Right ventricle myocardium superior (tissue), 1 donor: ENCODE measurements around the gene LDB2. TPM values are rescaled to one million over a fixed set of nuclear protein-coding genes. Genes with fewer than 3 reads are reported as not detected.
A peak's percentile ranks its signal among the peaks of the same experiment; 100 is the strongest.

Source experiments
- ATAC-seq: fragments of 200-7000 bp; cut with Tn5 transposase; one replicate; pipeline ENCODE4 v1.9.1; 2020; ENCODE audit warnings: mild to moderate bottlenecking; ENCODE audit not compliant: poor library complexity
- DNase-seq: peaks from one replicate; pipeline ENCODE4 v3.0.0-alpha.2; 2020
- intact Hi-C: fragments of 100-400 bp; cut with DNase I; formaldehyde crosslinking; loops from one replicate; pipeline ENCODE4 v1.11.2; 2022
- total RNA-seq: library from RNA; stranded (reverse); fragmentation: NEBNext Ultra II Directional; extraction: Animal tissue kit (Norgen Biotek cat#: 25700); gene quantifications from one replicate; pipeline ENCODE4 v1.2.1, GENCODE V29; 2021
- donor health status: DM: no; HTN: yes; CAD: no; lungs with severe emphysema.

LDB2 gene
- total RNA-seq, 1 donor from 2014 or later: 18.5 TPM

GRCh38 chr4:16857425-16857824 lies 41.0 kb downstream of the LDB2 start:
- ATAC-seq (no peak), DNase-seq (no peak)
- intact Hi-C loops: no loop called here

DNA sequence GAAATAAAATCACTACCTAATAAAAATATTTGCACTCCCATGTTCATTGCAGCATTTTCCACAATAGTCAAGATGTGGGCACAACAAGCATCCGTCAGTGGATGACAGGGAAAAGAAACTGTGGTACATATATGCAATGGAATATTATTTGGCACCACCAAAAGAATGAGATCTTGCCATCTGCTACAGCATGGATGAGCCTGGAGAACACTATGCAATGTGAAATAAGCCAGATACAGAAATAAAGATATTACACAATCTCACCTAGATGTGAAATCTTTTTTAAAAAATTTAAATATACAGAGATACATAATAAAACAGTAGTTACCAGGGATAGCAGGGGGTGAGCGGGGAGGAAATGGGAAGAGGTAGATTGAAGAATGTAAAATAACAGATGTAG lies 44.8 kb downstream of the LDB2 start:
- intact Hi-C loops: no loop called here
- no peak for ATAC-seq

GRCh38 chr4:16852644-16853043 lies 45.8 kb downstream of the LDB2 start:
- ATAC-seq: no peak
- intact Hi-C loops: no loop called here
- DNase-seq: no peak

More for the DNA sequence above, 44.8 kb downstream of the LDB2 start:
- DNase-seq: no peak

- ATAC-seq (no peak), DNase-seq (no peak)
- intact Hi-C loops: no loop called here
Observed at GRCh38 chr4:16852228-16852627, 46.2 kb downstream of the LDB2 start.

GRCh38 chr4:16846540-16847117 lies 51.8 kb downstream of the LDB2 start:
- intact Hi-C loops: no loop called here
- ATAC-seq (no peak), DNase-seq (no peak)

GRCh38 chr4:16844816-16845586 lies 53.4 kb downstream of the LDB2 start:
- intact Hi-C loops: no loop called here
- DNase-seq (no peak), ATAC-seq (no peak)

DNA sequence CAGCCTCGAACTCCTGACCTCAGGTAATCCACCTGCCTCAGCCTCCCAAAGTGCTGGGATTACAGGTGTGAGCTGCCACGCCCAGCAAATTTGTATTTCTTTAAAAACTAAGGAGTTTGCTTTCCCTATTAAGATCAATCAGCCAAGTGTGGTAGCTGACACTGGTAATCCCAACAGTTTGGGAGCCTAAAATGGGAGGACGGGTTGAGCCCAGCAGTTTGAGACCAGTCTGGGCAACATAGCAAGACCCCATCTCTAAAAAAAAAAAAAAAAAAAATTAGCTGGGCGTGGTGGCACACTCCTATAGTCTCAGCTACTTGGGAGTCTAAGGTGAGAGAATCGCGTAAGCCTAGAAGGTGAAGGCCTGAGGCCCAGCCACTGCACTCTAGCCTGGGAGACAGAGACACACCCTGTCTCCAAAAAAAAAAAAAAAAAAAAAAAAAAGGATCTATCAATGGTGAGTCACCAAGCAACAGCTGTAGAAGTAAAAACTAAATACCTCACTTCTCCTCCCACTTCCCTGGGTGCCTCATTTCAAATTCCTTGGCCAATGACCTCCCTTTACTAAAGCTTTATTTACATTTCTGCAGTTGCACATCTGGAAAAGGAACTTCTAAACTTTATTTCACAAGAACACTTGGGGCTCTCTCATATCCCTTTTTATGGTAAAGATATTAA lies 54.5 kb downstream of the LDB2 start:
- intact Hi-C loops: no loop called here
- ATAC-seq (peak; percentile 20), DNase-seq (no peak)

DNA sequence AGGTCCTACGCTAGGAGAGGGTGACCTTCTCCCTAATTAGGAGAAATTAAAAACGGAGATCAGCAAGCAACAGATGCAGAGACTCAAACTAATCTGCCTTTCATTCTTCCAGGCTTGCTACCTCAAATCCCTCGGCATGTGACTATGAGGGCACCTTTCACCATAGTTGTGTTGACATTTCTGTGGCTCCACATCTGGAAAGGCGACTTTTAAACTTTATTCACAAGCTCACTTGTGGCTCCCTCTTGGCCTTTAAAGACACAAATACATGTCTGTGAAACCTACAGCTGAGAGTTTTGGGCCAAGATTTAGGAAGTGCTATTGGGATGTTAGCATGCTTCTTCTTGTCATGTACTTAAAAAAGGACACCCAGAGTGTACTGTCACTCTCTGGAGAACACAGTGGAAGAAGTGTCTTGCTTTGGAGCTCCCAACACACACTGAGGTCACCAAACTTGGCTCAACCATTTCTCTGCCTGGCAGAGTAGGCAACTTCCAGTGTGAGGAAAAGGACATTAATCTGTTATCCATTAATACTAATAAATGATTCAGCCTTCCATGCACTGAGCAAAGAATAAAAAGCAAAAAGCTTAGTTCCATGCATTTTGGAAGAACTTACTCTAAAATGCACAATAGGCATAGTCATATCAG lies 60.1 kb downstream of the LDB2 start:
- no peak for ATAC-seq
- no peak for DNase-seq
- intact Hi-C loops: no loop called here

DNA sequence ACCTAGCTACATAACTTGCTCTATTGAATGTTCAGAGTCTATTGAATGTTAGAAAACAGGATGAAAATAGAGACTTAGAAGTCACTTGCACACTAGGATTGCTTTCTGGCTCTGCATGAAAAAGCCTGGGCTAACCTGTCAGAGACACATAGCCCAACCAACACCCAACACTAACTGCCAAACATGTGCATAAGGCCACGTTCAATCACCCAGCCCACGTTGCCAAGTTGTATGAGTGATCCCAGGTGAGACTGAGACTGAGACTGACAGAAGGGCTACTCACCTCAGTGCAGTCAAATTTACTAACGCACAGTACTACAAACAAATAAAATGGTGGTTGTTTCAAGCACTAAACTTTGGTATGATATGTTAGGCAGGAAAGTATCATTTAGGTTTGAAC lies 61.0 kb downstream of the LDB2 start:
- intact Hi-C loops: no loop called here
- DNase-seq (no peak), ATAC-seq (no peak)

- intact Hi-C loops: no loop called here
- no peak for ATAC-seq
- no peak for DNase-seq
Observed at GRCh38 chr4:16836324-16836723, 62.1 kb downstream of the LDB2 start.

DNA sequence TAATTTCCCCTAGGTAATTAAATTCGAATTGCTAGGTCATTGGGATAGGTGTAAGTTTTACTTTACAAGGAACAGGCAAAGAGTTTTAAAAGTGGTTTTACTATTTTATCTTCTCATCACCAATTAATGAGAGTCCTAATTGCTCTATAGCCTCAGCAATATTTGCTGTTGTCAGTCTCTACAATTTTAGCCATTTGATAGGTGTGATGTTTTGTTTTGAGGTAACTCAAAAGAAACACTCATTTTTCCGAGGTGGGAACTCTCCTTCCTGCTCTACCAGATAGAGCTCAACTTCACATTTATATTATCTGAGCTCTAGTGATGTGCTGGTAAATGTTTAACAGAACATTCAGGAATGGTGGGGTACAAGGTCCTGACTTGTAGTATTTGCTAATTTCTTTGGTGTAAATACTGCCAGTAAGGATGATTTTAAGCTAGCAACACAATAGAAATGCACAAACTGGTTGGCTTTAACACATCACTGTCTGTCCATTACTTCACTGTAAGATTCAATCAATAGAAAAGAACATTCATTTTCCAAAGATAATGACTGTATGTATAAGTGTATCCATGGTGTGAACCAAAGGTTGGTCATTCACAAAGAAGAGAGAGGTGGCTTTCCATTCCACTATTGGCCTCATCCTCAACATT lies 62.7 kb downstream of the LDB2 start:
- intact Hi-C loops: no loop called here
- DNase-seq: no peak
- no peak for ATAC-seq

DNA sequence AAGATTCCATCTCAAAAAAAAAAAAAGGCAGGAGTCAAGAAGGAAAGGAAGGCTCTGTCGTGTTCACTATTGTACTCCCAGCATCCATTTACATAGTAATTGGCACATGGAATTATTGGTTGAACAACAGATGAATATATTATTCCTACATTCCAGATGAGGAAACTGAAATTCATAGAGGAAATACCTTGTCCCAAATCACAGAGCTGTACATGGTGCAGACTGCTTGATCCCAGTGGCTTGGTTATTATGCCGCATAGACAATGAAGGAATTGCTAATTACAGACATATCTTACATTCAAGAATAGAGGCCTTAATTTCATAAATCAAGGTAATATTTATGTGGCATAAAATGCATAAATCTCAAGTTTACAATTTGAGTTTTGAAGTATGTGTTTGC lies 63.6 kb downstream of the LDB2 start:
- no peak for ATAC-seq
- DNase-seq: no peak
- intact Hi-C loops: no loop called here

DNA sequence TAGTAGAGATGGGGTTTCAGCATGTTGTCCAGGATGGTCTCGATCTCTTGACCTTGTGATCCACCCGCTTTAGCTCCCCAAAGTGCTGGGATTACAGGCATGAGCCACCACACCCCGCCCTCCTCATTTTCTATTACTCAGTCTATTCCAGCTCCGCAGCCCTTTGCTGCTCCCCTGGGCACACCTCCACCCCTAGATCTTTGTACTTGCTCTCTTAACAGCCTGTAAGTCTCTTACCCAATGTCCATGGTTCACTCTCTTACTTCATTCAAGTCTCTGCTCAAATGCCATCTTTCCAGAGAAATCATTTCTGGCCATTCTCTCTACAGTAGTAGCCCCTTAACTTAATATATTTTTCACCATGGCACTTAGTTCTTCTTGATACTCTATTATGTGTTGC lies 64.7 kb downstream of the LDB2 start:
- intact Hi-C loops: no loop called here
- no peak for DNase-seq
- no peak for ATAC-seq

GRCh38 chr4:16830081-16830480 lies 68.4 kb downstream of the LDB2 start:
- ATAC-seq (no peak), DNase-seq (no peak)
- intact Hi-C loops: no loop called here

DNA sequence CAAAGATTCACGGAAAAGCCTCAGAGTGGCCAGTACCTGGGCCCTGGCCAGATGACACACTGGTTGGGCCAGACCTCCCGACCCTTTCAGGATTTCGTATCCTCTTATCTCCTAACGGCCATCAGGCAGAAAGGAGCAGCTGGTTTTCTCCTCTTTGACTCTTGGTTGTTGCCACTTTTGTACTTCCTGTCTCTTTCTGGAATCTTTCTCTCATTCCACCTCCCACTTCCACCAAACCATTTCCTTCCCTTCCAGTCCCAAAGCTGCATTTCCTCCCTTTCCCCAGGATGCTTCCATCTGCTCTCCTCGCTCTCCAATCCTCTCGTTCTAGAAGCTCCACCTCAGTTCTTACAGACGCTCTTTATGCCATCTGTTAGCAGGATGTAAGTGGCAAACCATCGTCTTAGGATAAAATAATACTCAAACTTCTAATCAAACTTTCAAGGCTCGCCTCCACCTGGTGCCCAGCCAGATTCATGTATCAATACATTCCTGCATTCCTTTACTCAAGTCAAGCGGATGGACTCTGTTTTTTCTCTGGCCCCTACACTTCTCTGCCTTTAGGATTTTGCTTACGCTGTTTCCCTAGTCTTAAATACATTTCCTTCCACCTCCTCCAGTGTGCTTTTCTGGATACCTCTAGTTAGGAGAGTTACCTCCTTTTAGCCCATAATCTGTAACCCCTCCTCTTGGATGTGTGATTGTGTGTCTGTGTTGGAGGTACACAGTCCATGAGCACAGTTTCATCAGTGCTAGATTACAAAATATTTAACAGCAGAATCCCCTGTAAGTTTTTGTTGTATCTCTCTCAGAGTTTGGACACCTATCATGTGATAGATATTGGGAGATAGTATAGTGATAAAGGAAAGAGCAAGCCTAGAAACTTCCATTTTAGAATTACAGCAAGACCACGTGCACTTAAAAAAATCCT lies 70.4 kb downstream of the LDB2 start:
- no peak for ATAC-seq
- intact Hi-C loops: no loop called here

DNA sequence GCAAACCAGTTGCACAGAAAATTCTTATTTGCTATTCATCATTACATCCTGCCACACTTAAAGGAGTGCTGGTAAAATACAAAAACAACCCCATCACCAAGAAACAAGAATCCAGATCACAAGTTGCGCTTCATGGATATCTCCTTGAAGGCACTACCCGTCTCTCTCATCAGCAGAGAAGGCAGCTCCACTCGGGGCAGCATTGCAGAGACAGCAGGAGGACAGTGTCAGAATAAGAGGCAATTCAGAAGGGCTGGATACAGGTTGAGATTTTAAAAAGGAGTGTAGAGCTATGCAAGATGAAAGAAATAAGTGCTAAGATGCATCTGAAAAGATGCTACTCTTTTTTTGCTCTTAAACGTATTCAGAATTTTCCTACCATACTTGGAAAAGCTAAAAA lies 71.4 kb downstream of the LDB2 start:
- ATAC-seq (no peak), DNase-seq (no peak)
- intact Hi-C loops: no loop called here

More for the DNA sequence above, 70.4 kb downstream of the LDB2 start:
- DNase-seq: no peak

GRCh38 chr4:16826406-16826910 lies 72.0 kb downstream of the LDB2 start:
- intact Hi-C loops: no loop called here
- DNase-seq (no peak), ATAC-seq (no peak)

GRCh38 chr4:16824278-16824806 lies 74.1 kb downstream of the LDB2 start:
- ATAC-seq (no peak), DNase-seq (no peak)
- intact Hi-C loops: no loop called here
